ENCODE results near the gene SFXN3. TPM values are rescaled to one million over a fixed set of nuclear protein-coding genes. Genes with fewer than 3 reads are reported as not detected.
A peak's percentile ranks its signal among the peaks of the same experiment; 100 is the strongest.

SFXN3 gene
- total and polyA plus RNA-seq, 10 of the 15 experiments (the other 5 are each of a cell fraction or from before 2014, with no cell fraction given) = 0.05 to 11.3 (median 1.2) TPM

GRCh38 chr10:101071267-101071884 lies 40.3 kb downstream of the SFXN3 start (continued):
- TF ChIP-seq ZNF687 (IDR thresholded peaks at IDR 0.05) = no peak
- no peak for TF ChIP-seq NR2C1 (IDR thresholded peaks at IDR 0.05)
- peak; percentile 50; the same call in 1 of the 2 replicates for TF ChIP-seq IKZF1 (conservative IDR thresholded peaks at IDR 0.05)
- TF ChIP-seq CTCF (IDR thresholded peaks at IDR 0.05 in 2 of 3, conservative IDR thresholded peaks at IDR 0.05 in 1 of 3; ENCODE audit: control insufficient read depth in 2 of 3, extremely low read depth in 1 of 3, insufficient read depth in 1 of 3, low read depth in 3 of 3, low read length in 3 of 3) = no peak
- no peak for TF ChIP-seq NFIC (IDR thresholded peaks at IDR 0.05; ENCODE audit: low read depth, low read length)
- TF ChIP-seq ATF3 (IDR thresholded peaks at IDR 0.05; ENCODE audit: borderline replicate concordance, extremely low read depth, low read depth, low read length) = no peak
